ENCODE data around the gene SRGAP2C.
A peak's percentile ranks its signal among the peaks of the same experiment; 100 is the strongest.
"Not testable (repeated sequence)": the region's sequence is repeated elsewhere in the genome, so short reads cannot be mapped to it uniquely, and the experiment has no call there.

SRGAP2C gene
- total RNA-seq = 12.0 to 48.5 (median 21.3) reads per million in 17 experiments

DNA sequence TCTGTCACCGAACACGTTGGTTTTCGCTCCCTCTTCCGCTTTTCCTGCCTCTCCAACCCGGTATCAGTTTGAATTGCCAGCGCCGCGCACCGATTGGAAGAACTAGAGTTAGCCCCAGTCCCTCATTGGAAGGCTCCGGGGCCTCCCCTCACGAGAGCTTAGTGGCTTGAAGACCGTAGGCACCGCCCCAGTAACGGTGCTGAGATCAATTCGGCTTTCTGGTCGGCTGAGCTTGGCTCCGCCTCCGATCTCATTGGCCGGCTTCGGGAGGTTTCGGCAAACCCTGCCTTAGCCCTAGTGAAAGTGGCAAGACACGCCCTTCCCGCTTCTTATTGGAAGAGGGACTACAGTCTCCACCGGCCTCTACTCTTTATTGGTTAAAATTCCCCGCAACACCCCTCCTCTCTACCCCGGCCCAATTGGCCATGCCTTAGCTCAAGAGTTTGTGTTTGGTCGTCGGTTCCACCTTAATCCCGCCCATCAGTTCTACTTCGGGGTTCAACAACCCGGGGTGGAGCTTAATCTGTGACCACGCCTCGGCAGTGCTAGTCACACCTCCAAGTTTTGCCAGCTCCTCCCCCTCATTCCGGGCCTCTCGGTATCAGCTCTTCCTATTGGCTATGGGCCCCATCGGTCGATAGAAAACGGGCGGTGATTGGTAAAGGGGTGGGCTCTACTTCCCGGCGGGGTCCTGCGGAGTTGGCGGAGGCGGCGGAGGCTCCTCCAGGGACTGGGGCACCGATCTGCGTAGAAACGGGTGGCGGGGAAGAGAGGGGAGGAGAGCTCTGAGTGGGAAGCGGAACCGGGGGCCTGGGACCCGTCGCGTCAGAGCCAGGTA, at the start of gene SRGAP2C, which contains the start of gene FAM72B:
Gene SRGAP2C, plus strand, starts transcription at position 686 of the 838 bp plus-strand sequence. CDS start 2,472 bp downstream, outside the sequence.
Gene FAM72B, minus strand, starts transcription at position 51 of the 838 bp plus-strand sequence. CDS start 851 bp downstream, outside the sequence.
- peak; percentile 95 to 99 (median 97) for DNase-seq

DNA sequence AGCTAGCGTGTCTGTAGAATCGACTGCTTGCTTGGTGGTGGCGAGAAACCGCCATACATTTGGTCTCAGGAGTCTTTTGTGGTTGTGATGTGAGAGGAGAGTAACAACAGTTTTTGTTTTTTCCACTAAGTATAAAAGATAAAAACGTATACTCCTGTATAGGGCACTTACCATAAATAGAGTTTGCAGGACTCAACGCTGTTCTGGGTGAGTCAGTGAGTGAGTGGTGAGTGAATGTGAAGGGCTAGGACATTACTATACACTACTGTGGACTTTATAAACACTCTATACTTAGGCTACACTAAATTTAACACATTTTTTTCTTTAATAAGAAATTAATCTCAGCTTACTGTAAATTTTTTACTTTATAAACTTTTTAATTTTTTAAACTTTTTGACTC, 44.4 kb upstream of the SRGAP2C start:
- DNase-seq = not testable (repeated sequence)

DNA sequence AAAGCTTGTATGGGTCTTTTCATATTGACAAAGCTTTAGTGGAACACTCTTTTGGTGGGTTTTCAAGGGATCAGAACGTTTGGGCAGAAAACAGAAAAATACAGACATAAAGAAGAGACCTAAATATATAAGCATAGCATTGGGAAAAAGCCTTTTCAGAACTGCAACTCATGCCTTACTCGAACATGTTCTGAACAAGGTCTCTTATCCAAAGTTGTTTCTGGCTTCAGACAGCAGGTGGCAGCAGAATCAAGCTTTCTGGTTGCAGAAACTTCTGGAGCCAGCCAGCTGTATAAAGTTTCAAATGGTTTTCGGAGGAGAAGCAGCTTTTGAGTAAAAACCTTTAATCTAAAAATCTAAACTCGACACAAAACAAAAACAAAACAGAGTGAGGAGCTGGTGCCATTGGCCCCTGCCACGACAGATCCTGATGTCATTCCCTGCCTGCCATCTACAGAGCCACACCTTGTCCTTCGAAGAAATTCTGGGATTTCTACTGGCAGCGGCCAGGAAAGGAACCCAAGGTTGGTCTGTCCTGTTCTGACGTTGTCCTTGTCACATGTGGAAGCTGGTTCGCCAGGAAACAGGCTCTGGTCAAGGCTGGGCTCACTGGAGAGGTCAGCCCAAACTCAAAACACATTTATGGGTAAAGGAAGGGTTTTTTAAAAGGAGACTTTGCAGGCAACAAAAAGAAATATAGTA, 36.1 kb upstream of the SRGAP2C start:
- not testable (repeated sequence) for DNase-seq

DNA sequence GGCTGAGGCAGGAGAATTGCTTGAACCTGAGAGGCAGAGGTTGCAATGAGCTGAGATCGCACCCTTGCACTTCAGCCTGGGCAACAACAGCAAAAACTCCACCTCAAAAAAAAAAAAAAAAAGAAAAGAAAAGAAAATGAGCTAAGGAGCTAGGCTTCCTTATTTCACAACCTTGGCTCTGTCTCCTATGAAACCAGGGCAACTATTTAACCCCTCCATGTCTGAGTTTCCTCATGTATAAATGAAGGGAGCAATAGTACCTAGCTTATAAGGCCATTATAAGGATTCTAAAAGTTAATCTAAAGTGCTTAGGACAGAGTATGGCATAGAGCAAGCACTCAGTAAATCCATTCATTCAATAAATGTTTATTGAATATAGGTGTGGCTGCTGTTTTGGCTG, 33.5 kb upstream of the SRGAP2C start:
- DNase-seq = not testable (repeated sequence)

DNA sequence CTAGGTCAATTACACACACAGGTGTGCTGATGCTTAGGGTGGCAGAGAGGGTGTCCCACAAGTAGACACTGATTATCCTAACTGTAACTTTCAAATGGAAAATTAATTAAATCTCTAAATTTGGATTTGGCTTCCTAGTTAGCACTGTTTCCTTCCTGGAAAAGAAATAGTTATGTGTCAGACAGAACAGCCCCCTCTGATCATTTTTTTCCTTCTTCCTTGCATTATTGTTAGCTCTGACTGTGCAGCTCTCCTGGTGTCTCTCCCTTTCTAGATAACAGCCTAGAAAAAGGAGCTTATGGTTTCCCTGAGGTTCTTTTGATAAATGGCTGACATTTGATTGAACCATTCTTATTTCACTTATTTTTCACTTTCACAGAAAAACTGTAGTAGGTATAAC, 32.0 kb upstream of the SRGAP2C start:
- DNase-seq = not testable (repeated sequence)

DNA sequence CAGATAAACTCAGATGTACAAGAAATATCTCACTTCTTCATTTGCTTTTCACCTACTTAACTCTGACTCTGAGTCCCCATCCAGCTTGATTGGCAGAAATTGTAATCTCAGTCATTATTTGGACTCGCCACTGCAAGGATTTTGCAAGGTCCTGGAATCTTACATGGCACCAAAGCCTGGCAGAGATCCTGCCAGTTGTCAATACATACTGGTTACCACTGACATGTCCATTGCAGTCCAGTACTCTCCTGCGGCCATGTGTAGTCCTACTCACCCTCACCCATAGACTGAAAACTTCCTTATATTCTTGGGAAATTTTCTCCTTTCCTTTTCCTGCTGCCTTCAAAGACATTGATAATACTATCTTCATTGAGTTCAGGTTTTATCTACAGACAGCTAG, 30.0 kb upstream of the SRGAP2C start:
- not testable (repeated sequence) for DNase-seq

DNA sequence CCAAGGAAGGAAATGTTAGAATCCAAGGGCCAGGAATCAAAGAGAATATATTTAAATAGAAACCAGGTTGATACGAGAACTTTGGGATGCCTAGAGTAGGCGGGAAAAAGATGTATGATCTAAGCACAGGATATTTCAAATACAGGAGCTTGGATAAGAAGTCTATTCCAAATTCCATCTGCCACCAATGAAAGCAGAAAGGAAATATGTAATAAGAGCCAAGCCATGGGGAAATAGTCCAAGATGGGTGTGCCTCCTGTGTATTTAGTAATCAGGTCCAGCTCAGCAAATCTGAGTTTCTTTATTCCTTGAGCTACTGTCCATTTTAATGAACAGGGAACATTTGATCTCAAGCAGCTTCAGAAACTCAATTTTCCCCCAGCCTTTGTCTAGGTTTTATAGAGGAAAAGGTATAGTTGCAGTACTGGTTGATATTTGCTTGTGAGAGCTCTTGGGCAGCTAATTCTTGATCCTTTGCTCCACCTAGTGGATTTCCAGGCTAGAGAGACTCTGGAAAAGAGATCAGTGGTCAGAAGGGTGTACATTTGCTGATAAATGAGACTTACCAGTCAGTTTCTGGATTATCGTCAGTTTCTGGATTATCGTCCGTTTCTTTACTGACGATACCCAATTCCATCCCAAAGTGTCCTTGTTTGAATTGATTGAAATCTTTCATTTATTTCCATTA, 29.0 kb upstream of the SRGAP2C start:
- peak; percentile 0 to 33 (median 21) for DNase-seq

DNA sequence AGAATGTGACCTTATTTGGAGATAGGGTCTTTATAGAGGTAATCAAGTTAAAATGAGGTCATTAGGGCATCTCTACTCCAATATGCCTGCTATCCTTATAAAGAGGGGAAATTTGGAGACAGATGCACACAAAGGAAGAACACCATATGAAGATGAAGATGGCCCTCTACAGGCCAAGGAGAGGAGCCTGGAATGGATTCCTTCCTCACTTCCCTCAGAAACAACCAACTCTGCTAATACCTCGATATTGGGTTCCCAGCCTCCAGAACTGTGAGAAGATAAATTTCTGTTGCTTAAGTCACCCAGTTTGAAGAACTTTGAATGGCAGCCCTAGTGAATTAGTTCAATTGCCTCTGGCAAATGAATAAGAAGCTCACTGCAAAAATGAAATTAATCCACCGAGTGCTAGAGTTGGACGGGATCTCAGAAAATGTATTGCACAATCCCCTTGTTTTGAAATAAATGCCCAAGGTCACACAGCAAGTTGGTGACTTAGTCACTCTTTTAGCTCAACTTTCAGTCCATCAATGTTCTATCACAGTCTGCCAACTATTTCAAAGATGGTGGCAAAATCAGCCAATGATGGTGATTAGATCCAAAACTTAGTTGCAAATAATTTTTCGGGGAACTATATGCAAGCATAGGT, 27.7 kb upstream of the SRGAP2C start:
- not testable (repeated sequence) for DNase-seq

DNA sequence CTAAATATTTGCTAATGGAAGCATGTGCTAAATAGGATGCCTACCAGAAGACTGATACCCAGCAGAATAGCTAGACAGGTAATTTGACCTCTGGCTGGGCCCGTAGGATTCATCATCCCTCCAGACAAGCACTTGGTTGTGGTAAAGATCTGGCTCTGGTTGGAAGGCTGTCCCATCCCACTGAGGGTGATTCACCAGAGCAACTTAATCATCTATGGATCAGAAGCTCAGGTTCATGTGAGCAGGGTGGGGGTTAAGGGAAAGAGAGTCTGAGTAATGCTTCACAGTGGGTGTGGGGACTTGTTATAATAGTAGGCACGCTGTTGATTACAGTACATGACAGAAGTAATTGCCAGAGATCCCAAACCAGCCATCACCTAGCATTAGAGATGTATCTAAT, 27.2 kb upstream of the SRGAP2C start:
- not testable (repeated sequence) for DNase-seq

DNA sequence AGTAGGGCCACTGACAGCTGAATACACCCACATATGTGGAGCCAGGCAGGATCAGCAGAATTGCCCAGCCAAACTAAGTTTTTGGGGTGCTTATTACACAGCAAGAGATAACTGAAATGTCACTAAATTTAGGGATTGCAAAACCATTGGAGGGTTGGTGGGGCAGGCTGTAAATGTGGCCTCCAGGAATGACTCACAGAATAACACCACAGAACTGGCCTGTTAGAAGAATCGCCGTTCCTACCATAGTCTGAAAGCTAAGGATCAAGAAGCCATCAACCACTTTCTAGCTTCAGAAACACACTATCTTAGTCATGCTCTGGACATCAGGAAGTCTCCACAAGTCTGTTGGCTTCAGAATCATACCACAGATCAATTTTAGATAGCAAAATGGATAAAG, 24.7 kb upstream of the SRGAP2C start:
- peak in 3 of 4 experiments; percentile 0 to 2 (median 2) for DNase-seq

DNA sequence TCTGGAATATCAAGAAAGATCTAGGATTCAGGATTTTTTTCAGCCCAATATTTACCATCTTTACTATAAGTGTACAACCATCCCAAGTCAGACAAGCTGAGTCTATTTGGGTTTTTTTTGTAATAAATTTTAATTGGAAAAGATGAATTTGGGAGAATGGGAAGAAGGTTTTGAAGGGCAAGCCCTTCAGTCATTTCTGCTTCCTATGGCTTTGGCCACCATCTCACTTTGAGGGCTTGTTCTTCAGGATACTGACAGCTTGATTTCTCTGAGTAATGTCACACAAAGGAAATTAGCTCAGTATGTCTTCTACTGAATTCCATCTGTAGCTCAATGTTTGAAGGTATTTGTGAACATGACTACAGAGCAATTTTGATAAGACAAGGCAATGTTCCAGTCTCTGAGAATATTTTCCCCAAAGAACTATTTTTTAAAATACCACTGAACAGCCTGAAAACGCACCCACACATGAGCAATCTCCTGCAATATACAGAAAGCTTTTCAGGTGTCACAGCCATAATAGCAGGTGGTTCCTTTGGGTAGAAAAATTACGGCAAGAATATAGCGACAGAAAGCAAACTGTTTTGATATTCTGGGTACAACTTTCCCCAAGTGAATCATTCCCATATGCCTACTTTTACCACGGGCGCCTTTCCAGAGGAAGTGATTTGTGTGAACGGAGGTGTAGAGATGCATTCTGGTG, 23.4 kb upstream of the SRGAP2C start:
- not testable (repeated sequence) for DNase-seq

DNA sequence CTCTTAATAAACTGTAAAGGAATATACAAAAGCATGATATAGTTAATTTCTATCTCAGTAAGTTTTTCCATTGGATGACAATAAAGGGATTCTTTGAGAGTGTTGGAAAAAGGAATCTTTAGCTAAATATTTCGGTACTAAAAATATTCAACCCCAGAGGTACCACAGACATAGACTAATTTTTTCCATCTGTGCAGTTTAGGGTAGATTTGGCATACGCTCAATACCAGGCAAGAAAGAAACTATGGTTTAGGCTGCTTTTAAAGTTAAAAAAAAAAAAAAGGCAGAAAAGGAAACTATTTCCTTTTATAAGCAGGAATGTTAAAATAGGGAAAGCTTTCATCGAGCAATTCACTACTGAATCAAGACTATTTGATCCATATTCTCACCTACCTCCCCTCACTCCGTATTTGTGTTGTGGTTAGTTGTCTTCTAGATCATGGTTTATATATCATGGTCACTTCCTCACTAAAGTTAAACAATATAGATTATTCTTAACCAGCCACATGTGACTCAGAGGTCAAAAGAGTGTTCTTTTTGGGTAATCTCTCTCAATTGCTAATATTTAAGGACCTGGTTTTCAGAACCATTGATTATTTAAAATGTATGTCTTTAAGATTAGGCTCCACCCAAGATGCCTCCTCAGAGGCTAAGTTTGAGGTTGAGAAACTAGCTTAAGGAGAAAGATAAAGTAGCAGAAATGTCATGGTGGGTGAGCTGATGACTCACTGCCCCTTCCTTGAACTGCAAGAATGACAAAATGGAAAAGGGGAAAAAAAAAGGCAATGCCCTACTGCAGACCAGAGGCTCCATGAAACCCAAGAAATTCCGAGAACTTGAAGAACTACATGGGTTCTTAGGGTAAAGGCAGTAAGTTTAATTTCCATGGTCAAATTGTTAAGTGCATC, 20.7 kb upstream of the SRGAP2C start:
- peak; percentile 17 to 61 (median 44) for DNase-seq

DNA sequence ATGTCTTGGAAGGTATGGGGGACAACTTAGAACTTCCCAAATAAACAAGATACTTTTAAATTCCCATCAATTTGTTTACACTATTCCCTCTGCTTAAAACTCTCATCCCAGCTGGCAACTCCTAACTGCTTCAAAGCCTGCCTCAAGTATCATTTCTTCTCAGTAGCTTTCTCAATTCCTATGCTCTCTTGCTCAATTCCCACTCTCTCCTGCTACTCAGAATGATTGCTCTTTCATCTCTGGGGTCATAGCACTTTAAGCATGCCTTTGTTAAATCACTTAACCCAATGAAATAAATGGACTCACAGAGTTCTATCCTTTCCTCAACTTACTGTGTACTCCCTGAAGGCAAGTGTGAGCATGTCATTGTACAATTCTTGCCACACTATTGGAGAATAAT, 19.5 kb upstream of the SRGAP2C start:
- DNase-seq = peak; percentile 0 to 35 (median 6)

DNA sequence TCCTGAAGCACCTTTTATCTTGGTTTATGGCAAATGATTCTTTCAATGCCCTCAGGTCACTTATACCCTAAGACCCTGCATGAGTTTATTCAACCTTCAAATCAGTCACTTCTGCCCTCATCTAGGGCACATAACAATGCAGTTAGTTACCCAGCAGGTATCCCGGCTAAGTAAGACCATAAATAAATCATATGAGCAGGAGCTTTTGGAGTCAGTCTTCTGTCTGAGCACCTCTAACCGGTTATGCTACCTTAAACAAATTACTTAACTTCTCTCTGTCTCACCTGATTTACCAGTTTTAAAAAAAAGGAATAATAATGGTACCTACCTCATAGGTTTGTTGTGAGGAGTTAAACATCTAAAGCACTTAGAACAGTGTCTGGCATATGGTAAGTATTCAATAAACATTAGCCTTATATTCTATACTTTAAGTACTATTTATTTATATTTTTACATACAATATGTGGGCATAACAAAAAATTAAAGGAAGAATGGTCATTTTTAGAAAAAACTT, 17.5 kb upstream of the SRGAP2C start:
- DNase-seq = not testable (repeated sequence)

DNA sequence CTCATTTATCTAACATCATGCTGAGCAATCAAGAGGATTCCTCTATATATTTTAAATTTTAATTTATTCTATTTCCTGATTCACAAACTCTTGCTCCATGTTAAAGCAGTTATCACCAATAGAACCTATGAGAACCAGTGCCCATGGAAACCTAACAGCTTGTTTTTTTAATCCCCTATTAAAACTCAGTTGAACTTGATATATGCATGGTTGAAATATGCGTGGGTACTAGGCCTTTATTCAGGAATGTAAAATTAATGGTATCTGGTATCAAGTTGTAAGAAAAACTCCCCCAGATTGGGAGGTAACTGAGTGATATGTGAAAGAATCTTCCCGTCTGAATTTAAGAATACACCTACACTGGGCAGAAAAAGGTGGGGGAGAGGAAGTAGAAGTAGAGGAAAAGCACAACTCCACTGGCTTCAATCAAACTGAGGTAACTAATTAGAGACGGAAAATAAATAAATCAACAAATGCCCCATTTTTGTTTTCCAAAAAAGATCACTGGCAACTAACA, 16.6 kb upstream of the SRGAP2C start:
- not testable (repeated sequence) for DNase-seq

DNA sequence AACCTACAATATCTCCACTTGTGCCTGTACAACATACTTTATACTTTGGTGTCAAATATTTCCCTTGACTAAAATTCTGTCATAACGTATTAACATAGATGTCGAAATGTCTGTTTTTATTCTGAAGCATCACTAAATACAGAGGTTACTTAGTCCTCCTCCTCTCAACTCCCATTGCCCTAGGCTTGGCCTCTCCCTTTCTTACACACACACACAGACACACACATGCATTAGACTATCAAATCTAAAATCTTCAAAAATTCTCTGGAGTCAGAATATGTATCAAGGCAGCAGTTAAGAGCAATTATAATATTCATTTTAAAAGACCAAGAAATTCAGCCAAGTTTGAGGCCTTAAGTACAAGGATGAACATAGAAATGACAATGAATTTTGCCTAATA, 8.1 kb upstream of the SRGAP2C start:
- DNase-seq = not testable (repeated sequence)

DNA sequence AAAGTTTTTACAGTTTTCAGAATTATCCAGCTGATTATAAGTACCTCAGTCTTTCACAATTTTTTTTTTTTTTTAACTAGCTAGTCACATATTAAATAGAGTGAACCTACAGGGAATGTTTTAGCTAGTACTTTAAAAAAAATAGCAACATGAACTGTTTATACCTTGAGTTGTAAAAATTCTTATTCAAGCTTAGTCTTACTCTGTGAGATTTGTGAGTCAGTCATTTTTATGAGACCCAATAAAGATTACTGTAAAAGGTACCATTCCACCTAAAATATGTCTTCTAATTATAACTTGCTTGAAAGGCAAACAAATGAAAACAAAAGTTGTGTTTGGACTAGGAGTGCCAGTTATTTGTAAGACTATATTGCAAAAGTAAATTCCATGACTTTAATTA, 6.6 kb upstream of the SRGAP2C start:
- not testable (repeated sequence) for DNase-seq

DNA sequence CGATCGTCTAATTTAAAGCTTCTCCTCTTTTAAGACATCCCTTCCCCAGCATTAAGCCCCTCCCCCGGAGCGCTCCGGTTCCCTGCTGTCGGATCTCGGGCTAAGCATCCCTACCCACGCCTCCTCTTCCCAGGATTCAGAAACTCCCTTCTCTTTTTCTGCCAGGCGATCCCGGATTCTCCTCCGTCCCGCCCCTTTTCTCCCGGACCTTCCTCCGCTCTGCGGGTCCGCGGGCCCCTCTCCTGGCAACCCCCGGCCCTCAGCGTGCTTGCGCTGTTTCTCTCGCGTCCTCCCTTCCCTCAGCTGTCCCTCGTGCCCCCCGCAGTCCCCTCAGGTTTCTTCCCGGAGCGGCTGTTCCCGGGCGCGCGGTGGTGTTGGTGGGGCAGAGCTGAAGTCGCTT, 908 bp upstream of the SRGAP2C start:
- not testable (repeated sequence) for DNase-seq

DNA sequence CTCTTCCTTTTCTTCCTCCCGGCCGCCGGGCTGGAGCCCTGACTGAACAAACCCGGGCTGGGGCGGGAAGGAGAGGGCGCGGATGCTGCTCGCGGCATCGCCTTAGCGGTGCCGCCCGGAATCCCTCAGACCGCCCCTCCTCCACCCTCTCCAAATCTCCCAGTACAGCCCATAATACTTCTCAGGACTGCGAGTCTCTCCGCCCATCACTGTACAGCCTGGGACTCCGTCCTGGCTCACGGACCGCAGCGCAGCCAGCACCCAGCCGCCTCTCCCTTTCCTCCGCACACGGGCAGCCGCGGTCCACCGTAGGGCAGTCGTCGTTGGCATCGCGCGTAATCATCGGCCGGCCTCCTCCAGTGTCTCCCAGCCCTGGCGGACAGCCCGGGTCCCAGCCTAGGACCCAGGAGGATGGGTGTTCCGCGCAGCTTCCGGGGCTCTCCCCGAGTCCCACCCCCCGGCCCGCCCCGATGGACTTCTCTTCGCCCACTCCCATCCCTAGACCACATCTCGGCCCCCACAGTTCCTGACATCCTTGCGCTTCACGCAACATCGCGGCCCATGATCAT, 449 bp downstream of the SRGAP2C start:
- DNase-seq = not testable (repeated sequence)

DNA sequence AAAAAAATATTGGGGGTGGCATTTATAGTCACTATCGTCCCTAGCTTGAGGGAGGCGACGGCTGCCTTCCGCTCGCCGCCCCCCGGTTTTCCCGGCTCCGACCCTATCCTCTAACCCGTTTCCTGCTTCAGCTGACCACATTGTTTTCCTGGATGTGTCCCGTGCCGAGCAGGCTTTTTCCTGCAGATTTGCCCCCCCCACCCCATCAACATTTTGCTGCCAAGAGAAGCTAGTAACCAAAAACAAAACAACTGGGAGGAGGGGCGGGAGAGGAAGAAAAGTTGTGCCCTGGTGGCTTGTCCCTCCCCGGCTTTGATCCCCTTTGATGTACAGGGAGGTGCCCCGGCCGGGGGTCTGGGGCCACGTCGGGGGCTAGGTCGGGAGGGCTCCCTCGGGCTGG, 1.4 kb downstream of the SRGAP2C start:
- DNase-seq = not testable (repeated sequence)
